Caco-2 (cell line): ENCODE measurements around the gene RAB10. TPM values are rescaled to one million over a fixed set of nuclear protein-coding genes. Genes with fewer than 3 reads are reported as not detected.
A peak's percentile ranks its signal among the peaks of the same experiment; 100 is the strongest.
"Not testable (repeated sequence)": the region's sequence is repeated elsewhere in the genome, so short reads cannot be mapped to it uniquely, and the experiment has no call there.

ENCODE experiments used
- BruUV-seq: library from RNA; stranded (reverse); fragments of 400-500 nt; replicated peaks from 2 replicates; lab custom pipeline; 2021; lab: Mats Ljungman, UMichigan
- CTCF ChIA-PET: fragments of 300-600 bp; sonication (Branson Sonifier 250); formaldehyde crosslinking; loops from one replicate; lab custom pipeline; 2022; ENCODE audit warnings: antibody characterized with exemption; lab: Charles Lee
- POLR2A ChIA-PET: fragments of 300-600 bp; sonication (Branson Sonifier 250); formaldehyde crosslinking; loops from one replicate; lab custom pipeline; 2022; ENCODE audit warnings: antibody characterized with exemption; lab: Charles Lee
- DNase-seq, 2 experiments: peaks; one replicate each; pipeline versions ENCODE4 v3.0.0 to v3.0.0-alpha.2; 2020 to 2022
- H3K27me3 ChIP-seq: replicated peaks from 2 replicates; pipeline ENCODE4 v1.6.0; 2011; ENCODE audit warnings: low read length; ENCODE audit not compliant: control insufficient read depth, insufficient read depth
- H3K36me3 ChIP-seq: 2 replicates; pipeline ENCODE4 v1.5.1; 2011; ENCODE audit warnings: low read length; ENCODE audit not compliant: control insufficient read depth, insufficient read depth
- H3K4me1 ChIP-seq: fragments of 250-450 bp; sonication (Bioruptor Pico); 2 replicates; pipeline ENCODE4 v1.5.1; 2020; ENCODE audit warnings: mild to moderate bottlenecking
- H3K4me3 ChIP-seq: 2 replicates; pipeline ENCODE4 v1.5.1; 2011; ENCODE audit warnings: low read depth, mild to moderate bottlenecking, control low read depth, low read length
- H3K9me3 ChIP-seq: fragments of 250-450 bp; sonication (Bioruptor Pico); 2 replicates; pipeline ENCODE4 v1.5.1; 2020; ENCODE audit warnings: mild to moderate bottlenecking, moderate library complexity
- H3K27ac Mint-ChIP-seq: one replicate; pipeline ENCODE4 v1.8.0; 2022; ENCODE audit warnings: mixed read lengths; ENCODE audit not compliant: unreplicated experiment
- H3K27me3 Mint-ChIP-seq: one replicate; pipeline ENCODE4 v1.8.0; 2022; ENCODE audit warnings: mixed read lengths; ENCODE audit not compliant: insufficient read depth, unreplicated experiment
- H3K36me3 Mint-ChIP-seq: one replicate; pipeline ENCODE4 v1.8.0; 2022; ENCODE audit warnings: mild to moderate bottlenecking, mixed read lengths; ENCODE audit not compliant: insufficient read depth, unreplicated experiment
- H3K4me1 Mint-ChIP-seq: one replicate; pipeline ENCODE4 v1.8.0; 2022; ENCODE audit warnings: low read depth, mixed read lengths; ENCODE audit not compliant: unreplicated experiment
- H3K4me3 Mint-ChIP-seq: one replicate; pipeline ENCODE4 v1.8.0; 2022; ENCODE audit warnings: mild to moderate bottlenecking, moderate library complexity, mixed read lengths; ENCODE audit not compliant: unreplicated experiment
- H3K9me3 Mint-ChIP-seq: one replicate; pipeline ENCODE4 v1.8.0; 2022; ENCODE audit warnings: mixed read lengths; ENCODE audit not compliant: unreplicated experiment
- intact Hi-C: fragments of 100-400 bp; cut with micrococcal nuclease; formaldehyde crosslinking; loops from one replicate; pipeline ENCODE4 v1.10.0; 2022; ENCODE audit not compliant: unreplicated experiment
- total RNA-seq: library from RNA; stranded (reverse); gene quantifications from 2 replicates; pipeline ENCODE4 v1.2.3, GENCODE V29; 2022
- TF ChIP-seq, protein P1 (sequence below), 2 experiments: fragments of 200-600 bp in 1 of 2; IDR thresholded peaks; 1 replicate in 1 of 2; 2 replicates in 1 of 2; pipeline versions ENCODE4 v1.5.1 to v1.8.0; 2011 to 2022; ENCODE audit warnings: antibody characterized with exemption in 1 of 2, control low read depth in 1 of 2, inconsistent platforms in 1 of 2, low read depth in 1 of 2, low read length in 1 of 2, mild to moderate bottlenecking in 1 of 2, moderate library complexity in 1 of 2; ENCODE audit not compliant: insufficient read depth in 1 of 2, severe bottlenecking in 1 of 2, unreplicated experiment in 1 of 2

Gene RAB10
- total RNA-seq, 1 experiment from 2014 or later: 213 TPM

DNA sequence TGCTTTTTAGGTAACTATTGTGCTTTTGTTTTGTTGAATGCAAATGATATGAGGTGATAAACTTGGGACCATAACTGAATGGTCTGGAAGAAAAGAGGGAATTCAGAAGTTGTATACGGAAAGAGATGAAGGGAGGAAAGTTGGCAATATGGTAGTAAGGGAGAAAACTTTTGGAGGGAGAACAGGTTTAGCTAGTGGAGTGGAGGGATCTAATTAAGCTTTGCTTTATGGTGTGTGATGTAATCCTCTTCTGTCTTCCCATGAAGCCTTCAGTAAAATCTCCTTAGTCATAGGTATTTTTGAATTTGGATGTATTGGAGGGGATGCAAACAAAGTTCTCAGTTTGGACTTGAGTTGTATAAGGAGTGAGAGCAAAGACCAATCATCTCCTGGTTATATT, 20.2 kb upstream of the RAB10 start:
- H3K27me3 Mint-ChIP-seq: no peaks in the 10 kb centered on the region
- intact Hi-C loops: loop anchor here (10.0 kb wide), 1 partner anchor 139 kb away; the partner anchor contains the start of gene ASXL2
- peak overlapping the region; percentile 0 for H3K4me3 Mint-ChIP-seq
- H3K27ac Mint-ChIP-seq: peak overlapping the region; percentile 91
- no peaks in the 10 kb centered on the region for H3K36me3 ChIP-seq
- ChIA-PET CTCF (no interaction called here), POLR2A (interaction anchor here (0.6 kb wide), 1 partner anchor 25 kb away, joined by 5 read pairs; no protein-coding TSS in a partner anchor)
- peaks cover 59% of the 10 kb centered on the region for H3K4me1 Mint-ChIP-seq
- TF ChIP-seq, protein P1, sequence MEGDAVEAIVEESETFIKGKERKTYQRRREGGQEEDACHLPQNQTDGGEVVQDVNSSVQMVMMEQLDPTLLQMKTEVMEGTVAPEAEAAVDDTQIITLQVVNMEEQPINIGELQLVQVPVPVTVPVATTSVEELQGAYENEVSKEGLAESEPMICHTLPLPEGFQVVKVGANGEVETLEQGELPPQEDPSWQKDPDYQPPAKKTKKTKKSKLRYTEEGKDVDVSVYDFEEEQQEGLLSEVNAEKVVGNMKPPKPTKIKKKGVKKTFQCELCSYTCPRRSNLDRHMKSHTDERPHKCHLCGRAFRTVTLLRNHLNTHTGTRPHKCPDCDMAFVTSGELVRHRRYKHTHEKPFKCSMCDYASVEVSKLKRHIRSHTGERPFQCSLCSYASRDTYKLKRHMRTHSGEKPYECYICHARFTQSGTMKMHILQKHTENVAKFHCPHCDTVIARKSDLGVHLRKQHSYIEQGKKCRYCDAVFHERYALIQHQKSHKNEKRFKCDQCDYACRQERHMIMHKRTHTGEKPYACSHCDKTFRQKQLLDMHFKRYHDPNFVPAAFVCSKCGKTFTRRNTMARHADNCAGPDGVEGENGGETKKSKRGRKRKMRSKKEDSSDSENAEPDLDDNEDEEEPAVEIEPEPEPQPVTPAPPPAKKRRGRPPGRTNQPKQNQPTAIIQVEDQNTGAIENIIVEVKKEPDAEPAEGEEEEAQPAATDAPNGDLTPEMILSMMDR (IDR thresholded peaks at IDR 0.05; ENCODE audit: insufficient read depth in 1 of 2, low read depth in 1 of 2, low read length in 1 of 2, severe bottlenecking in 1 of 2, unreplicated experiment in 1 of 2): no peak
- peaks cover 21% of the 10 kb centered on the region for H3K36me3 Mint-ChIP-seq
- no peaks in the 10 kb centered on the region for H3K27me3 ChIP-seq
- no peaks in the 10 kb centered on the region for H3K9me3 Mint-ChIP-seq
- H3K9me3 ChIP-seq: no peaks in the 10 kb centered on the region
- no peak overlapping the region for H3K4me3 ChIP-seq
- no peak for DNase-seq
- BruUV-seq: no TSS peak
- H3K4me1 ChIP-seq: peaks cover 54% of the 10 kb centered on the region

DNA sequence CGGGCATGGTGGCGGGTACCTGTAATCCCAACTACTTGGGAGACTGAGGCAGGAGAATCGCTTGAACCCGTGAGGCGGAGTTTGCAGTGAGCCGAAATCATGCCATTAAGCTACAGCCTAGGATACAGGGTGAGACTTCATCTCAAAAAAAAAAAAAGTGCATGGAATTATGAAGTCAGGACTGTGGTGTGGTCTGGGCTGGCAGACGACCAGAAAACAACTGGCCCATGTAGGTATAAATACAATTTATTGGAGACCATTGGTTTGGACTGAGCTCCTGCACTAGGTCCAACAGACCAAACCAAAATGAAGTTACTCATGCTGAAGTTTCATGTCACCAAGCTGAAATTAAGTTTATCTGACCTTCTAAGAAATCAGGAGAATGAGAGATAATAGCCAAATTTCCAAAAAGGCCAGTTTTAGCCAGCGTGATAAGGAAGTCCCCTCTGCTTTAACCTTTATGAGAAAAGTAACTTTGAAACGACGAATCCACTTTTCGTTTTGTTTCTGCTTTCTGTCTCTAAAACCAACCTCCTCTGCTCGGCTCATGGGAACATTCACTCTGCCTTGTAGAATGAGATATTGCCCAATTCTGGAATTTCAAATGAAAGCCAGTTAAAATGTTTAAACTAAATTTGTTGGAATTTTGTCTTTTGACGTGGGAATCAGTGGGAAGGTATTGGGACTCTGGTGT, 17.7 kb upstream of the RAB10 start:
- no peak for DNase-seq
- no TSS peak for BruUV-seq
- no peaks in the 10 kb centered on the region for H3K36me3 ChIP-seq
- no peak overlapping the region for H3K4me3 ChIP-seq
- no peaks in the 10 kb centered on the region for H3K9me3 ChIP-seq
- peaks cover 15% of the 10 kb centered on the region for H3K36me3 Mint-ChIP-seq
- POLR2A ChIA-PET: no interaction called here
- peaks cover 60% of the 10 kb centered on the region for H3K4me1 Mint-ChIP-seq
- H3K4me1 ChIP-seq: peaks cover 49% of the 10 kb centered on the region
- peak overlapping the region; percentile 25 for H3K27ac Mint-ChIP-seq
- no peaks in the 10 kb centered on the region for H3K27me3 ChIP-seq
- H3K4me3 Mint-ChIP-seq: no peak overlapping the region
- H3K9me3 Mint-ChIP-seq: no peaks in the 10 kb centered on the region
- intact Hi-C loops: loop anchor here (10.0 kb wide), 1 partner anchor 141 kb away; the partner anchor contains the start of gene ASXL2
- TF ChIP-seq, protein P1 (IDR thresholded peaks at IDR 0.05; ENCODE audit: insufficient read depth in 1 of 2, low read depth in 1 of 2, low read length in 1 of 2, severe bottlenecking in 1 of 2, unreplicated experiment in 1 of 2): no peak
- CTCF ChIA-PET: interaction anchor here (0.6 to 1.3 kb wide), 3 partner anchors 12 to 819 kb away, joined by 3 to 5 read pairs (median 3); no protein-coding TSS in a partner anchor
- no peaks in the 10 kb centered on the region for H3K27me3 Mint-ChIP-seq

DNA sequence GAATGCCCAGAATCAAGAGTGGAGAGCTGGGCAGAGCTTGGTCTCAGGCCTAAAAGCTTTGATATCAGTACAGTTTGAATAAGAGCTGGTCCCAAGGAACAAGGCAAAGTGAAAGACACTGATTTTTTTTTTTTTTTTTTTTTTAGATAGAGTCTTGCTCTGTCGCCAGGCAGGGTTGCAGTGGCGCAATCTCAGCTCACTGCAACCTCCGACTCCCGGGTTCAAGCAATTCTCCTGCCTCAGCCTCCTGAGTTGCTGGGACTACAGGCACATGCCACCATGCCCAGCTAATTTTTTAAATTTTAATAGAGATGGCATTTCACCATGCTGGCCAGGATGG, 17.2 kb upstream of the RAB10 start:
- intact Hi-C loops: loop anchor here (10.0 kb wide), 1 partner anchor 142 kb away; the partner anchor contains the start of gene ASXL2
- not testable (repeated sequence) for H3K27me3 ChIP-seq, H3K9me3 Mint-ChIP-seq, BruUV-seq, H3K4me3 ChIP-seq, DNase-seq, H3K9me3 ChIP-seq, H3K4me3 Mint-ChIP-seq, H3K36me3 ChIP-seq, H3K27me3 Mint-ChIP-seq
- ChIA-PET POLR2A (interaction anchor here (0.6 kb wide), 1 partner anchor 41 kb away, joined by 7 read pairs; no protein-coding TSS in a partner anchor), CTCF (interaction anchor here (0.6 to 1.3 kb wide), 2 partner anchors 57 to 820 kb away, joined by 3 to 5 read pairs; no protein-coding TSS in a partner anchor)
- Mint-ChIP-seq H3K36me3 (peaks cover 13% of the 10 kb centered on the region), H3K27ac (peak overlapping the region; percentile 25), H3K4me1 (peaks cover 55% of the 10 kb centered on the region)
- H3K4me1 ChIP-seq: peaks cover 43% of the 10 kb centered on the region
